Stimulated activated naive CD8-positive, alpha-beta T cell treated with anti-CD3 and anti-CD28 coated beads, Interleukin-15, amount 100 ng/mL, for 72 hours (primary cell): ENCODE results near the gene LDLRAD3.

Experiments used
- ATAC-seq: fragments of 150-1000 bp; cut with Tn5 transposase; 2 replicates; pipeline ENCODE4 v1.10.0; 2021; ENCODE audit warnings: mild to moderate bottlenecking, moderate library complexity
- DNase-seq, 2 donors: peaks; one replicate each; pipeline ENCODE4 v3.0.0; 2021 to 2022
- H3K27ac Mint-ChIP-seq, 2 donors: one replicate each; pipeline ENCODE4 v1.8.0; 2022; ENCODE audit warnings: mild to moderate bottlenecking in 2 of 2, mixed read lengths in 2 of 2, moderate library complexity in 2 of 2
- H3K27me3 Mint-ChIP-seq: one replicate; pipeline ENCODE4 v1.8.0; 2022; ENCODE audit warnings: mixed read lengths
- H3K4me1 Mint-ChIP-seq: one replicate; pipeline ENCODE4 v1.8.0; 2022; ENCODE audit warnings: mild to moderate bottlenecking, mixed read lengths
- H3K4me3 Mint-ChIP-seq, 2 donors: one replicate each; pipeline ENCODE4 v1.8.0; 2022; ENCODE audit warnings: mild to moderate bottlenecking in 2 of 2, mixed read lengths in 2 of 2, moderate library complexity in 1 of 2
- H3K9me3 Mint-ChIP-seq, 2 donors: one replicate each; pipeline ENCODE4 v1.8.0; 2022; ENCODE audit warnings: mixed read lengths in 2 of 2

LDLRAD3 gene

DNA sequence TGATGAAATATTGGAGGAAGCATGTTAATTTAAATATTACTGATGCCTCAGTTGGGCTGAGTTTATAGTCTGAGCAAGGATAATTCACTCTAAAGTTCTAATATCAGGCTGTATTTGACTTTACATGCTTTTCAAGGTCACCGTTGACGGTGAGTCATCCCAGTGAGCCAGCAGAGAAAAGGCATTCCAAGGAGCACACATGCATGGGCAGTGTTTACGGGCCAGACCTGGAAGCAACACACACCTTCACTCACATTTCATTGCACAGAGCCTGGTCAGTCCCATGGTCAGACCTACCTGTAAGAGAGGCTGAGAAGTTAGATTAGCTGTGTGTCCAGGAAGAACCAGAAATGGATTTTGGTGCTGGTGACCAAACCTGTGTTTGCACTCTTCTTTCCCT, 291.9 kb downstream of the LDLRAD3 start:
- H3K4me1 Mint-ChIP-seq: no peaks in the 10 kb centered on the region
- no peak for ATAC-seq
- H3K9me3 Mint-ChIP-seq: no peaks in the 10 kb centered on the region
- H3K27me3 Mint-ChIP-seq: peaks cover 19% of the 10 kb centered on the region
- H3K4me3 Mint-ChIP-seq: no peak overlapping the region
- no peak overlapping the region for H3K27ac Mint-ChIP-seq
- no peak for DNase-seq

GRCh38 chr11:36237391-36237790, 293.5 kb downstream of the LDLRAD3 start:
- H3K9me3 Mint-ChIP-seq: no peaks in the 10 kb centered on the region
- peak overlapping the region in 1 of 2 donors; percentile 1 for H3K27ac Mint-ChIP-seq
- ATAC-seq (no peak), DNase-seq (no peak)
- H3K4me3 Mint-ChIP-seq: no peak overlapping the region
- no peaks in the 10 kb centered on the region for H3K4me1 Mint-ChIP-seq
- H3K27me3 Mint-ChIP-seq: peaks cover 19% of the 10 kb centered on the region

GRCh38 chr11:36238036-36238631, 294.3 kb downstream of the LDLRAD3 start:
- no peak overlapping the region for H3K4me3 Mint-ChIP-seq
- no peak for DNase-seq
- no peak overlapping the region for H3K27ac Mint-ChIP-seq
- ATAC-seq: no peak
- H3K27me3 Mint-ChIP-seq: peaks cover 21% of the 10 kb centered on the region
- H3K9me3 Mint-ChIP-seq: no peaks in the 10 kb centered on the region
- H3K4me1 Mint-ChIP-seq: no peaks in the 10 kb centered on the region

DNA sequence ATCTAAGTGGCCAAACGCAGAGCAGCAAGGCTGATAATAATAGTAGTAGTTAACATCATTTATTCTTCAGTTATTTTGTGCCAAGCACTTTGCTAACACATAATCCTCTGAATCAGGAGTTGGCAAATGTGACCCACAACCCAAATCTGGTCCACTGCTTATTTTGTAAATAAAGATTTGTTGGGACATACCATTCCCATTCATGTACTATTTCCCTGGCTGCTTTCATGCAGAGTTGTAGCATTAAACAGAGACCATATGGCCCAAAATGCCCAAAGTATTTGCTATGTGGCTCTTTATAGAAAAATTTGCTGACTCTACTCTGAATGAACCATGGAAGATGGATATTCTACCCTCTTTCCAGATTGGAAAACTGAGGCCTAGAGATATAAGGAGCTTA, 295.0 kb downstream of the LDLRAD3 start:
- no peaks in the 10 kb centered on the region for H3K9me3 Mint-ChIP-seq
- H3K27ac Mint-ChIP-seq: no peak overlapping the region
- H3K4me1 Mint-ChIP-seq: no peaks in the 10 kb centered on the region
- no peak overlapping the region for H3K4me3 Mint-ChIP-seq
- DNase-seq (no peak), ATAC-seq (no peak)
- H3K27me3 Mint-ChIP-seq: peaks cover 27% of the 10 kb centered on the region

DNA sequence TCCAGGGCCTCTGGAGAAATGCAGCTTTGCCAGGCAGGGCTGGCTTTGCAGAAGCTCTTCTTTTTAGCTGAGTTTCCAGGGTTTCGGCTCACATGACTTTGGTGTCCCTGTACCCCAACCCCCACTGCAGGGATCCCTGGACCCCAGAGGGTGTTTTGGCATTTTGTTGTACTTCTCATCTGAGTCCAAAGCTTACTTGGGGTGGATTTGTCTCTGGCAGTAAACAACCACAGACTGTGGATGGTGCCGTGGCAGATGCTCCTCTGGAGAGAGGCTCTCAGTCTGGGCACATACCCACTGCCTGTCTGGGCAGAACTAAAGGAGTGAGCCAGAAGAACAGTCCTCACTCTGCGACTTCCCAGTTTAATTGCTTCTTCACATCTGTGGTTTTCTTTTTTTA, 295.8 kb downstream of the LDLRAD3 start:
- H3K4me3 Mint-ChIP-seq: no peak overlapping the region
- peaks cover 28% of the 10 kb centered on the region for H3K27me3 Mint-ChIP-seq
- no peaks in the 10 kb centered on the region for H3K4me1 Mint-ChIP-seq
- no peaks in the 10 kb centered on the region for H3K9me3 Mint-ChIP-seq
- ATAC-seq: no peak
- H3K27ac Mint-ChIP-seq: no peak overlapping the region
- no peak for DNase-seq

DNA sequence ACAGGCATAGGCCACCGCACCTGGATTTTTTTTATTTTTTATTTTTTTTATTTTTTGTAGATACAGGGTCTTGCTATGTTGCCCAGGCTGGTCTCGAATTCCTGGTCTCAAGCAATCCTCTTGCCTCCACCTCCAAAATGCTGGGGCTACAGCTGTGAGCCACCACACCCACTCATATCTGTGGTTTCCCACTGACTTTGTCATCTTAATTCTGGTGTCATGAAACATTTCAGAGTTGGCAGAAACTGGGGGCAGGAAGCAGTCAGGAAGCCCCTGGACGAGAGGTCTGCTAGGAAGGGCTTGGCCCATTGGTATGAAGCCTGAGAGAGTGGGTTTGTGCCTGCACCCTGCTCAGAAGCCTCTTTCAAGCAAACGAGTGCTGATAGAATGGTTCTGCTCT, 296.3 kb downstream of the LDLRAD3 start:
- Mint-ChIP-seq H3K27me3 (peaks cover 34% of the 10 kb centered on the region), H3K4me3 (no peak overlapping the region), H3K4me1 (no peaks in the 10 kb centered on the region), H3K9me3 (no peaks in the 10 kb centered on the region), H3K27ac (no peak overlapping the region)
- ATAC-seq (no peak), DNase-seq (no peak)

GRCh38 chr11:36240801-36241200, 296.9 kb downstream of the LDLRAD3 start:
- DNase-seq (no peak), ATAC-seq (no peak)
- peaks cover 38% of the 10 kb centered on the region for H3K27me3 Mint-ChIP-seq
- no peak overlapping the region for H3K4me3 Mint-ChIP-seq
- H3K9me3 Mint-ChIP-seq: no peaks in the 10 kb centered on the region
- H3K4me1 Mint-ChIP-seq: no peaks in the 10 kb centered on the region
- H3K27ac Mint-ChIP-seq: no peak overlapping the region

DNA sequence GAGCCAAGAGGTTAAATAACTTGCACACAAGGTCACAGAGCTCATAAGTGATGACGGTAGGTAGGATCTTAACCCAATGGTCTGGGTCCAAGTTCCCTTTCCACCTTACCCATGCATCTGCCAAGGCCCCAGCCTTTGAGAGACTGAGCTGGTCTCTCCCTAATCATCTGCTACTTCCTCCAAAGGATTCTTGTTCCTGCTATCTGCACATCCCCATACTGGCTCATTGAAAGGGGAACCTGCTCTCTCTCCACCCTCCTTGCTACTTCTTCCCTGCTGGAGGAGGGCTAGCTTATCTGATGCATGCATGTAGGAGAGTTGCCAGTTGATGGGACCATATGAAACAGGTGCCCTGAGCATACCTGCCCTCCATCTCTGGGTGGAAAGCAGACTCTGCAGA, 297.6 kb downstream of the LDLRAD3 start:
- no peaks in the 10 kb centered on the region for H3K4me1 Mint-ChIP-seq
- peaks cover 33% of the 10 kb centered on the region for H3K27me3 Mint-ChIP-seq
- no peaks in the 10 kb centered on the region for H3K9me3 Mint-ChIP-seq
- no peak overlapping the region for H3K27ac Mint-ChIP-seq
- no peak for ATAC-seq
- no peak overlapping the region for H3K4me3 Mint-ChIP-seq
- DNase-seq: no peak

DNA sequence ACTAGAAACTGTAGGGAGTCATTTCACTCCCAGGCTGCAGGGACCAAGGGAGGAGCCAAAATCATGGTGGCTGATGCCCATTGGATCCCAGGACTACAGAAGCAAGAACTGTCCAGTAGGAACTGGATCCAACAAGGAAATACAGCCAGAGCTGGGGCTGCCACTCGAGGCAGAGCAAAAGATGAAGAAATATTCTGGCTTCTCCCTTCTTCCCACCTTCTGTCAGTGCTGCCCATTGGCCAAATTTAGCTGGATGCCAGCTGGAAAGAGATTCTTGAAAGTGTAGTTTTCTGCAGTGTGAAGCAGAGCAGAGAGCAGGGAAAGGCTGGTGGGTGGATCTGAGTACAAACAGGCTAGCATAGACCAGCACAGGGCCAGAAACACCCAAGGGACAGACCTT, 299.8 kb downstream of the LDLRAD3 start:
- no peak for ATAC-seq

DNA sequence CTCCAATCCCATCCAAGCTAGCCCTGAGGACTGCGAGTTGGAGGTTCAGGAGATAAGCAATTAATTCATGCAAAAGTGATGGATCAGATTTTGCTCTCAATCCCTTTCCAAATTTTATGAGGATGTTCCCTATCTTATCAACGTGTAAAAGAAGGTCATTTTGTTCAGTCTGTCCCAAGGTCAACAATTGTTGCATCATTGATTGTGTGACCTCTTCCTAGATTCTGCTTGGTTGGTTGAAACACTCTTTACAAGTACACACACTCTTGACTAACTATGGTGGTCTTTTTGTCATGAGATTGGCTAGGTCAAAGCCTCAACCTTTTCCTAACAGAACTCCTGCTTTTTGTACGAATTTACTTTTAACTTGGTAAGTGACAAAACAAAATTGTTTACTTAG, 303.6 kb downstream of the LDLRAD3 start:
- H3K4me3 Mint-ChIP-seq: no peak overlapping the region
- peaks cover 78% of the 10 kb centered on the region for H3K27me3 Mint-ChIP-seq
- ATAC-seq: no peak
- H3K9me3 Mint-ChIP-seq: no peaks in the 10 kb centered on the region
- H3K4me1 Mint-ChIP-seq: peaks cover 10% of the 10 kb centered on the region
- DNase-seq: no peak
- no peak overlapping the region for H3K27ac Mint-ChIP-seq

More for the DNA sequence above, 299.8 kb downstream of the LDLRAD3 start:
- H3K9me3 Mint-ChIP-seq: no peaks in the 10 kb centered on the region
- no peak overlapping the region for H3K27ac Mint-ChIP-seq
- H3K4me1 Mint-ChIP-seq: peaks cover under 1% of the 10 kb centered on the region
- peaks cover 44% of the 10 kb centered on the region for H3K27me3 Mint-ChIP-seq
- DNase-seq: no peak
- no peak overlapping the region for H3K4me3 Mint-ChIP-seq

DNA sequence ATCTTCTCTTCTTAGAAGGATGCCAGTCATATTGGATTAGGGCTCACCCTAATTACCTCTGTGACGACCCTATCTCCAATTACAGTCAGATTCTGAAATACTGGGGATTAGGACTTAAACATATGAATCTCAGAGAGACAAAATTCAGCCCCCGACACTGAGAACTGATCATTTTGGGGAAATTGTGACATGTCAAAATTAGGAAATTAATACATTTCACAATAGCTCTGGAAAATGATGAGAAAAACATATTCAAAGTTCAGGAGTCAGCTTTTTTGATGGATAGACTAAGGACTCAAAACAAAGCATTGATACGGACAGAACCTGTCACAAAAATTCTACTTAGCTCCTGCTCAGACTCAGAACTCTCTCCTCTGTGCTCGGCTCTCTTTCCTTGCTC, 304.6 kb downstream of the LDLRAD3 start:
- H3K4me1 Mint-ChIP-seq: peaks cover 10% of the 10 kb centered on the region

DNA sequence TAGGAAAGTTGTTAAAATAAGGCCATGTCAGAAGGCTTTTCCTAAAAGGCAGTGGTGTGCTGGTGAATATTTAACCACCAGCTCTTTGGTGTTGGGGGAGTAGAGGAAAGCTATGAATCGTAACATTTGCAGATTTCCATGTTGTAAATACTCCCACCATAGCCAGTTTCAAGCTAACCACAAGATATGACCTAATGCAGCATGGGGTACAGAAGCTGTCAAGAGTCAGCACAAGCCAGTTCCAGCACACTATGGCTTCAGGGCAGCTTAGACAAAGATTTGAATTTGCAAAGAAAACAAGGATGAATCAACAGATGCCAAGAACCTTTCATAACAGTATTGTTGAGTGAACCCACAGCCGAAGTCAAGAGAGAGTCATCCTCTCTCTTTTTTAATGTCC, 305.4 kb downstream of the LDLRAD3 start:
- no peaks in the 10 kb centered on the region for H3K9me3 Mint-ChIP-seq
- H3K4me3 Mint-ChIP-seq: no peak overlapping the region
- ATAC-seq (peak; percentile 42), DNase-seq (no peak)
- peaks cover 77% of the 10 kb centered on the region for H3K27me3 Mint-ChIP-seq
- H3K27ac Mint-ChIP-seq: no peak overlapping the region
- peaks cover 10% of the 10 kb centered on the region for H3K4me1 Mint-ChIP-seq

More for the DNA sequence above, 304.6 kb downstream of the LDLRAD3 start:
- H3K9me3 Mint-ChIP-seq: no peaks in the 10 kb centered on the region
- DNase-seq (no peak), ATAC-seq (no peak)
- H3K27ac Mint-ChIP-seq: no peak overlapping the region
- peaks cover 78% of the 10 kb centered on the region for H3K27me3 Mint-ChIP-seq
- no peak overlapping the region for H3K4me3 Mint-ChIP-seq

- no peaks in the 10 kb centered on the region for H3K9me3 Mint-ChIP-seq
- H3K4me1 Mint-ChIP-seq: peaks cover 10% of the 10 kb centered on the region
- no peak overlapping the region for H3K4me3 Mint-ChIP-seq
- no peak overlapping the region for H3K27ac Mint-ChIP-seq
- no peak for DNase-seq
- peaks cover 60% of the 10 kb centered on the region for H3K27me3 Mint-ChIP-seq
- no peak for ATAC-seq
Measured at GRCh38 chr11:36251823-36252222, 308.0 kb downstream of the LDLRAD3 start.

- Mint-ChIP-seq H3K4me3 (no peak overlapping the region), H3K27me3 (peaks cover 57% of the 10 kb centered on the region), H3K9me3 (no peaks in the 10 kb centered on the region), H3K4me1 (peaks cover 10% of the 10 kb centered on the region), H3K27ac (no peak overlapping the region)
- no peak for ATAC-seq
- no peak for DNase-seq
Measured at GRCh38 chr11:36253238-36253637, 309.4 kb downstream of the LDLRAD3 start.

DNA sequence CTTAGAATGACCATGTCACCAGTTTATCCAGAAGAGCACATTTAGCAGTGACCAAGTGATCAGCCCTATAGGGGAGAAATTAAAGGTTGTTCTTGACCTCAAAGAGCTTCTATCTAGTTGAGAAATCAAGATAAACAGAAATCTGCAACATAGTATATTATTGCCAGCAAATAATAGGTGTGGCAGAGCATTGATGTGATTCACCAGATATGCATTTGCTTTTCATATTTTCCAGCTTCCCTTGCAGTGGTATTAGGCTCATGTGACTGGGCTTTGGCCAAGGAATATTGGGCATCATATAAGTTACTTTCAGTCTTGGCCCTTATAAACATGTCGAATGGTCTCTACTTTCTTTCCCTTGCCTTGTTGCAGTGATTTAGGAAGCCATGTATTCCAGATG, 310.9 kb downstream of the LDLRAD3 start:
- no peaks in the 10 kb centered on the region for H3K9me3 Mint-ChIP-seq
- H3K27me3 Mint-ChIP-seq: peaks cover 55% of the 10 kb centered on the region
- ATAC-seq (no peak), DNase-seq (no peak)
- H3K27ac Mint-ChIP-seq: no peak overlapping the region
- H3K4me1 Mint-ChIP-seq: no peaks in the 10 kb centered on the region
- no peak overlapping the region for H3K4me3 Mint-ChIP-seq

DNA sequence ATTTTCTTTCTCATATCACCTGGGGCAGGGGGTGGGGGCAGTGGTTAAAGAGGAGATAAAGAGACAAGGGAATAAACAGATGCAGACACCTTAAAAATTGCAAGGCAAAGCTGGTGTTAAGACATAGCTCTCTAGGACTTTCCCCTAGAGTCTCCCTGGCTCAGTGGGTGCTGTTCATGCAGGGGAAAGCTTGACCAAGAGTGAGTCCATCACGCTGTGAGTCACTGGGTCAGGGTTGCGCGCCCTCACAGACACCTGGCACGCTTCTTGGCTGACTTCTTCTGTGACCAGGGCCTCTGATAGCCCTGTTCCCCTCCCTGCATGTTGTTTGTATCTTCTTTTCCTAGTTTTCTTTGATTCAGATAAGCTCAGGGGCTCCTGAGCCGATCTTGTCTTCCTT, 313.5 kb downstream of the LDLRAD3 start:
- ATAC-seq (no peak), DNase-seq (no peak)
- peak overlapping the region in 1 of 2 donors; percentile 61 for H3K27ac Mint-ChIP-seq
- H3K4me3 Mint-ChIP-seq: no peak overlapping the region
- no peaks in the 10 kb centered on the region for H3K4me1 Mint-ChIP-seq
- peaks cover 45% of the 10 kb centered on the region for H3K27me3 Mint-ChIP-seq
- no peaks in the 10 kb centered on the region for H3K9me3 Mint-ChIP-seq

DNA sequence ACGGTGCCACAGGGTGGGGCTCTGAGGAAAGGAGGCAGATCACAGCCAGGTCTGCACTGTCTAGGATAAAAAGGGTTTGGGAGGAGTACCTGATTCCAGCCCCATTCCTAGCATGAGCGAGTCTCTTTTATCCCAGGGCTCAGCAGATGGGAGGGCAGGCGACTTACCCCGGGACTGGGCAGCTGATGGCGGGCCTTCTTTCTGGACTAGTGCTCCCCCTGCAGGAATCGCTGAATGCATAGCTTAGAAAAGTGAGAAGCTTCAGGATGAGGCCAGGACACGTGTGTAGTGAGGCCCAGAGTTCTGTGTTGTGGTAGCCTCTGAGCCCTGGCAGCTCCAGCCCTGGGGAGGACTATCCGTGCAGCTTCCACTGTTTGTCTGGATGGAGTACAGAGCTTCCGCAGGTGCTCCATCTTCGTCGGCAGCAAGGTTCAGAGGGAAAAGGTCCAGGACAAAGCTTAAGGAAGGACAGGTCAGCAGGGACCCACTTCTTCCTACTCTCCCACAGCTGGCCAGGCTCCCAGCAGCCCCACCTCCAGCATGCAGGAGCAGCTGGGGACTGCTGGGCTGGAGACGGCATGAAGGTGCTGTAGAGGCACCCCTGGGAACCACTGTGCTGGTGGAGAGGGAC, 315.0 kb downstream of the LDLRAD3 start:
- H3K9me3 Mint-ChIP-seq: no peaks in the 10 kb centered on the region
- no peak overlapping the region for H3K4me3 Mint-ChIP-seq
- peak overlapping the region in 1 of 2 donors; percentile 29 for H3K27ac Mint-ChIP-seq
- DNase-seq: peak; percentile 3 to 21
- H3K27me3 Mint-ChIP-seq: peaks cover 44% of the 10 kb centered on the region
- peak; percentile 64 for ATAC-seq
- no peaks in the 10 kb centered on the region for H3K4me1 Mint-ChIP-seq
